WTC11 (cell line): ENCODE results near the gene RNGTT.

Source experiments
- ELF4 ChIP-seq: sonication (generic); formaldehyde crosslinking; IDR thresholded peaks from 2 replicates; pipeline ENCODE4 v1.8.1; 2022; ENCODE audit warnings: low read depth, mild to moderate bottlenecking, moderate library complexity, missing genetic modification reagents
- ZNF317 ChIP-seq: sonication (generic); formaldehyde crosslinking; IDR thresholded peaks from 2 replicates; pipeline ENCODE4 v1.8.1; 2023; ENCODE audit warnings: low read depth, mild to moderate bottlenecking, moderate library complexity, missing genetic modification reagents, borderline replicate concordance
- TF ChIP-seq, protein P1 (sequence below): sonication (generic); formaldehyde crosslinking; IDR thresholded peaks from 2 replicates; pipeline ENCODE4 v1.8.0; 2022; ENCODE audit warnings: mild to moderate bottlenecking, missing genetic modification reagents
- TF ChIP-seq, protein P2 (sequence below): fragments of 200-600 bp; IDR thresholded peaks from 2 replicates; pipeline ENCODE4 v1.8.0; 2022; ENCODE audit warnings: antibody characterized with exemption

DNA sequence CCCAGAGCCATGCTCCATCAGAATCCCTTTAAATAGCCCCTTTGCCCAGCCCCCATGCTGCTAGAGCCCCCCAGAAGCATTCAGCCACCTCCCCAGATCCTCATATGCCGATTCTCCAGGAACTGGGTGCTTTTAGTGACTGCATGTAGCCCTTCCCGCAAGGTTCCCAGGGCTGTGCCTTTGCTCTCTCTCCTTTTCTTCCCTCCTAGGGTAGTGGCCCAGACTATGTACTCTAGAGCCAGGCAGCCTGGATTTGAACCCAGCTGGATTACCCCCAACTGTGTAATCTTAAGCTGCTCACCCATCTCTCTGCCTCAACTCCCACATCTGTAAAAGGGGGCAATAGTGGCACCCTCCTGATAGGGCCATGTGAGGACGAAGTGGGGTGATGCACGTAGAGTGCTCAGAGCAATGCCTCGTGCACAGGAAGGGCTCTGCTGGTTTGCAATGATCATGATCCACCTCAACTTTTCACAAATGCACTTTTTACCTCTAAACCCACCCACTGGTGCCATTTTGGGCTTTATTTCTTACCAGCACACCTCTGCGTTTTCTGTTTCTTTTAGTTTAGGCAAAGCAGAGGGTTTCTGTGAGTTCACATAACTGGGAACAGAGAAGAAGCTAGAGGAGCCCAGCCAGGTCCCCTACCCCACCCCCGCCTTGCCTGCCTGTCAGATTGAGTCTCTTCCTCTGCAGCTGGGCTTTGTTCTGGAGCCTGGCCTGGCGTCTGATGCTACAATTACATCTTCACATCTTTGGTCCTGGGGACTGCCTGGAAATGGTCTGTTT lies 396.5 kb downstream of the RNGTT start:
- TF ChIP-seq, protein P1, sequence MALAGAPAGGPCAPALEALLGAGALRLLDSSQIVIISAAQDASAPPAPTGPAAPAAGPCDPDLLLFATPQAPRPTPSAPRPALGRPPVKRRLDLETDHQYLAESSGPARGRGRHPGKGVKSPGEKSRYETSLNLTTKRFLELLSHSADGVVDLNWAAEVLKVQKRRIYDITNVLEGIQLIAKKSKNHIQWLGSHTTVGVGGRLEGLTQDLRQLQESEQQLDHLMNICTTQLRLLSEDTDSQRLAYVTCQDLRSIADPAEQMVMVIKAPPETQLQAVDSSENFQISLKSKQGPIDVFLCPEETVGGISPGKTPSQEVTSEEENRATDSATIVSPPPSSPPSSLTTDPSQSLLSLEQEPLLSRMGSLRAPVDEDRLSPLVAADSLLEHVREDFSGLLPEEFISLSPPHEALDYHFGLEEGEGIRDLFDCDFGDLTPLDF (CRISPR knock-in tag) = no peak
- TF ChIP-seq ZNF317 (no peak), ELF4 (no peak)
- TF ChIP-seq, protein P2, sequence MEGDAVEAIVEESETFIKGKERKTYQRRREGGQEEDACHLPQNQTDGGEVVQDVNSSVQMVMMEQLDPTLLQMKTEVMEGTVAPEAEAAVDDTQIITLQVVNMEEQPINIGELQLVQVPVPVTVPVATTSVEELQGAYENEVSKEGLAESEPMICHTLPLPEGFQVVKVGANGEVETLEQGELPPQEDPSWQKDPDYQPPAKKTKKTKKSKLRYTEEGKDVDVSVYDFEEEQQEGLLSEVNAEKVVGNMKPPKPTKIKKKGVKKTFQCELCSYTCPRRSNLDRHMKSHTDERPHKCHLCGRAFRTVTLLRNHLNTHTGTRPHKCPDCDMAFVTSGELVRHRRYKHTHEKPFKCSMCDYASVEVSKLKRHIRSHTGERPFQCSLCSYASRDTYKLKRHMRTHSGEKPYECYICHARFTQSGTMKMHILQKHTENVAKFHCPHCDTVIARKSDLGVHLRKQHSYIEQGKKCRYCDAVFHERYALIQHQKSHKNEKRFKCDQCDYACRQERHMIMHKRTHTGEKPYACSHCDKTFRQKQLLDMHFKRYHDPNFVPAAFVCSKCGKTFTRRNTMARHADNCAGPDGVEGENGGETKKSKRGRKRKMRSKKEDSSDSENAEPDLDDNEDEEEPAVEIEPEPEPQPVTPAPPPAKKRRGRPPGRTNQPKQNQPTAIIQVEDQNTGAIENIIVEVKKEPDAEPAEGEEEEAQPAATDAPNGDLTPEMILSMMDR = no peak
